Amniotic epithelial cell (primary cell): ENCODE measurements around the gene RPLP2.

Experiments used
- DNase-seq: peaks from one replicate; pipeline ENCODE4 v3.0.0-alpha.2; 2010; ENCODE audit warnings: low read depth

Gene RPLP2

GRCh38 chr11:850775-851763 is 41.3 kb downstream of the RPLP2 start:
- DNase-seq = no peak

- DNase-seq = no peak
Measured at GRCh38 chr11:852762-853161, 43.0 kb downstream of the RPLP2 start.

GRCh38 chr11:853682-854448 is 44.1 kb downstream of the RPLP2 start:
- DNase-seq = no peak

- DNase-seq = no peak
Measured at GRCh38 chr11:854601-855329, 45.0 kb downstream of the RPLP2 start.

- DNase-seq = no peak
Measured at GRCh38 chr11:855330-855674, 45.5 kb downstream of the RPLP2 start.

GRCh38 chr11:855796-856195 is 46.0 kb downstream of the RPLP2 start:
- DNase-seq = no peak

- no peak for DNase-seq
Measured at GRCh38 chr11:856397-856796, 46.6 kb downstream of the RPLP2 start.

GRCh38 chr11:858053-858761 is 48.4 kb downstream of the RPLP2 start:
- no peak for DNase-seq

GRCh38 chr11:858762-859339 is 49.1 kb downstream of the RPLP2 start:
- DNase-seq = no peak

- DNase-seq = peak; percentile 93
Measured at GRCh38 chr11:859394-860131, 49.8 kb downstream of the RPLP2 start.

- DNase-seq = no peak
Measured at GRCh38 chr11:860234-861104, 50.7 kb downstream of the RPLP2 start.

- DNase-seq = no peak
Measured at GRCh38 chr11:861105-861479, 51.3 kb downstream of the RPLP2 start.

- no peak for DNase-seq
Measured at GRCh38 chr11:862081-862661, 52.4 kb downstream of the RPLP2 start.
